T-helper 1 cell treated with Interleukin-12 subunit alpha and Interleukin-12 subunit beta and Interleukin-4 antibody, amounts not matched to agents 30 μg/mL and 1 μg/mL, for 36 hours (primary cell): ENCODE data around the gene PTPRE.
A peak's percentile ranks its signal among the peaks of the same experiment; 100 is the strongest.

Experiments used
- H3K27ac Mint-ChIP-seq: one replicate; pipeline ENCODE4 v1.8.0; 2021; ENCODE audit warnings: mild to moderate bottlenecking, mixed read lengths
- H3K27me3 Mint-ChIP-seq: one replicate; pipeline ENCODE4 v1.8.0; 2021; ENCODE audit warnings: low read depth, mixed read lengths
- H3K36me3 Mint-ChIP-seq: one replicate; pipeline ENCODE4 v1.8.0; 2021; ENCODE audit warnings: low read depth, mixed read lengths
- H3K4me1 Mint-ChIP-seq: one replicate; pipeline ENCODE4 v1.8.0; 2021; ENCODE audit warnings: low read depth, mixed read lengths
- H3K4me3 Mint-ChIP-seq: one replicate; pipeline ENCODE4 v1.8.0; 2021; ENCODE audit warnings: mild to moderate bottlenecking, moderate library complexity, mixed read lengths
- H3K9me3 Mint-ChIP-seq: one replicate; pipeline ENCODE4 v1.8.0; 2021; ENCODE audit warnings: mixed read lengths

The PTPRE gene

DNA sequence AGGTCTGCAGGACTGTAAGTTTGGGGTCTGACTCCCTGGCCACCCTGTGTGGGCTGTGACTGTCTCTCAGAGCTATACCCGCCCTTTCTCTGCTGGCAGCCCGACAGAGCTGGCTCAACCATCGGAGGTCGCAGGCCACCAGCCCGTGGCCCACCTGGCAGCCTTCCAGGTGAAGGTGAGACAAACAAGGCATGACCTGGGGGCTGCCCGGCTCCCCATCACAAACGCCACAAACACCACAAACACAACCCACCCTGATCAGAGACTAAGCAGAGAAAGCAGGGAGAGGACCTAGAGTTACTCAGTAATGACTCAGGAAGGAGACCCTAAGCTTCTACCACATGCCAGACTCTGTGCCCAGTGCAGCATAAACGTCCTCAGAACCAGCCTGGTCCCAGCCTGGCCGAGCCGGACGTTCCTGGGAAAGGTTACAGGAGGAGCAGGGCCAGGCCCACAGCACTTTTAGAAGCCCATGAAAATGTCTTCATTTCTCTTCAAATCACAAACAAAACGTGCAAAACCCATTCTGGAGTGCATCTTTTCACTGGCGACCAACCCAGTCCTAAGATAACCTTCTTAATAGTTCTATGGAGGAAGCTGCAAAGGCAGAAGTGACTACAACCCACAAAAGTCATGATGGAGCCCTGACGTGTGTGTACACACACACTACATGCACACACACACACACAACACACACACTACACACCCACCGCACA, 152.5 kb downstream of the PTPRE start:
- Mint-ChIP-seq H3K9me3 (no peaks in the 10 kb centered on the region), H3K27me3 (no peaks in the 10 kb centered on the region), H3K36me3 (peaks cover 40% of the 10 kb centered on the region), H3K27ac (peak overlapping the region; percentile 16), H3K4me1 (peaks cover 30% of the 10 kb centered on the region), H3K4me3 (no peak overlapping the region)

DNA sequence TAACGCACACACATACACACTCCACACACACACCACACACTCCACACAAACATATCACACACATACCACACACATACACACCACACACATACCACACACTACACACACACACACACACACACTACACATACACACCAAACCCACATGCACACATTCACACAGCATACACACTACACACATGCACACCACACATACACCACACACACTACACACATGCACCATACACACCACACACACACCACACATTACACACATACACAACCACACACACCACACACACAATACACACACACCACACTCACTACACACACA, 153.0 kb downstream of the PTPRE start:
- no peaks in the 10 kb centered on the region for H3K27me3 Mint-ChIP-seq
- H3K27ac Mint-ChIP-seq, result peak overlapping the region; percentile 16
- H3K4me3 Mint-ChIP-seq, result no peak overlapping the region
- H3K9me3 Mint-ChIP-seq, result no peaks in the 10 kb centered on the region
- H3K4me1 Mint-ChIP-seq, result peaks cover 35% of the 10 kb centered on the region
- peaks cover 42% of the 10 kb centered on the region for H3K36me3 Mint-ChIP-seq

DNA sequence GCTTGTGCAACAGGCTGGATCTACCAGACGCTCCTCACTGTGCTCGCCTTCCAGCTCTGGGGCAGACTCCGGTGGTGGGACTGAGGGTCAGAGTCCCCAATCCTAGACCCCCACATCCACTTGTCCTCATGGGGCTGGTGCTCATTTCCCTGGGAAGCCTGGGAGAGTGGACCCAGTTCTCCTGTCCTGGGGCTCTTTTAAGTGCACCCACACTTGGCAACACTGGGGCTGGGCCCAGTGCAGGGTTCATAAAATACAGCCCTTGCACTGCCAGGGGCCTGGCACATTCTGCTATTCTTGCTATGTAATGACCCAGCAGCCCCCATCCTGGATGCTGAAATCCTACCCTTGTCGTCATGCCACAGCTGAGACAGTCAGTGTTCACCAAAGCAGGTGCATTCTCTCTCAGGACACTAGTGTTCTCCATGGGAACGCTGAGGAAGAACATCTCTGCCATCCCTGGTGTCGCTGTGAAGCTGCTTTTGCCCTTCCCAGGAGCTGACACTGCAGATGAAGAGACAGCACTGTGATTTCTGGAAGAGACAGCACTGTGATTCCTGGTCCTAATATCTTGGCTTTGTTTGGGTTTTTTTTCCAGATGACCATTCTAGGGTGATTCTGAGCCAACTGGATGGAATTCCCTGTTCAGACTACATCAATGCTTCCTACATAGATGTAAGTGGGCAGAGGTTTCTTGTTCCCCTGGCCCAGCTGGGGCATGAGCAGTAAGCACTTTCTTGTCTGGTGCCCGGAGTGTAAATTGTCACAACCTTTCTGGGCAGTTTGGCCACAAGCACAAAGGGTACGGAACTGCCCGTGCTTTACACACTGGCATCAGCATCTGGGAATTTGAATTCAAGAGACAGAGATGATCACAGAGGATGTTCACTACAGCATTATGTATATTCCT, 153.7 kb downstream of the PTPRE start:
- H3K36me3 Mint-ChIP-seq, result peaks cover 42% of the 10 kb centered on the region
- H3K27me3 Mint-ChIP-seq, result no peaks in the 10 kb centered on the region
- H3K4me3 Mint-ChIP-seq, result no peak overlapping the region
- no peaks in the 10 kb centered on the region for H3K9me3 Mint-ChIP-seq
- H3K27ac Mint-ChIP-seq, result no peak overlapping the region
- H3K4me1 Mint-ChIP-seq, result peaks cover 42% of the 10 kb centered on the region

DNA sequence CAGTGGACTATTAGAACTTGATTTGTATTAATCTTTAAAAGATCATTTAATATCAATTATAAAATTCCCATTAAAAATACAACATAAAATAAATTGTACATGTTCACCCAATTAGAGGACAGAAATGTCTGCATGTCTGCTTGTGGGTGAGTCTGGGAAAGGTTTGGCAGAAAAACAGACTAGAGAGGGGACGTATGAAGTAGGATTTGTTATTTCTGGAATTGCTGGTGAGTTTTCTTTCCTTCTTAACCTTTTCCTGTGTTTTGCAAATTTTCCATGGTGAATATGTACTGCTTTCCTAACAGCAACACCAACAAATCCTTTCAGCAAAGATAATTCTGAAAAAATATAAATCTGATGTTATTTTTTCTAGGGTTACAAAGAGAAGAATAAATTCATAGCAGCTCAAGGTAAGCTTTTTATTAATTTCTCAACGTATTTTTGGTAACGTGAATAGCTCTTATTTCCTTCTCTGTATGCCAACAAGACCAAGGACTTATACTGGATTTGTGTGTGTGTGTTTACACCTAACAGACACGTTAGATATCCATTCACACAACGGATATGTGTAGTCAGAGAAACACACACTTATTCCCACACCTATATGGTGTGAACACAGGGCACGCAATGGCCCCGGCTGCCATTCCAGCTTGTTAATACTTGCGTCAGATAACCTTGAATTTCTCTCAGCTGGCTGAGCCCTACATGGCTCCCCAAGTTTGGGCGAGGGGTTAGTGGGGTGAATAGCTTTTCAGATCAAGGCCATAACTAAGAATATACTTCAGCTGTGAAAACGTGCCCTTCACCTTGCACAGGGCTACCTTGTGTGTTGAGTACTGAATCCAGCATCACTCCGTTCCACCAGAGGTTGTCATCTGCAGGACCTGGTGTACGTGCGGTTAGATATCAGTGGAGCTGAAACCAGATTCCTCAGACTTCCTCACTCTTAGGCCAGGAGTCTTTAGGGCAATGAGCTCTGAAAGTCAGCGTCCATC, 154.7 kb downstream of the PTPRE start:
- peaks cover 41% of the 10 kb centered on the region for H3K36me3 Mint-ChIP-seq
- H3K4me1 Mint-ChIP-seq, result peaks cover 44% of the 10 kb centered on the region
- H3K4me3 Mint-ChIP-seq, result no peak overlapping the region
- H3K9me3 Mint-ChIP-seq, result no peaks in the 10 kb centered on the region
- peak overlapping the region; percentile 91 for H3K27ac Mint-ChIP-seq
- H3K27me3 Mint-ChIP-seq, result no peaks in the 10 kb centered on the region

DNA sequence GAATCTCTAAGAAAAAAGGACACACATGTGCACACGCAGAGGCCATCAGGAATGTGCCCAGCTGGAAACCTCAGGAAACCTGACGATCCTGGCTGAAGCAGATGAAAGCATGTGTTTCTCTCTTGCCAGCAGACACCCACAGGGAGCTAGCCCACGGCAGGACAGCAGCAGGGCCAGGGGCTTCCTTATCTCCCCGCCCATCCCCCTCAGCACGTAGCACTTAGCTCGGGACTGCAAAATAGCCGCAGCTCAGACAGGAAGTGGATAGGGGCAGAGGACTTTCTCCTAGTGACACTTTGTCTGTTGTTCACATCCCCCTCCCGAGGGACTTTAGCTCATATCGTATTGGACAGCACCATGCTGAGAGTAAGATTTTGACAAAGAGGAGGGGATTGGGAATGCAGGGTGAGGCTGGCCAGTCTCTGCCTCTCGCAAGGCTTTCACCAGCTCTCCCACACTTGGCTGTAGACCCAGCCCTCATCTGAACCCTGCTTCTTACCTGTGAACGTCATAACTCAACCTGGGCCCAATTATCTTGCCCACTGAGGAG, 155.5 kb downstream of the PTPRE start:
- Mint-ChIP-seq H3K4me3 (peak overlapping the region; percentile 66), H3K36me3 (peaks cover 48% of the 10 kb centered on the region), H3K9me3 (no peaks in the 10 kb centered on the region), H3K27ac (peak overlapping the region; percentile 91), H3K27me3 (no peaks in the 10 kb centered on the region), H3K4me1 (peaks cover 51% of the 10 kb centered on the region)

DNA sequence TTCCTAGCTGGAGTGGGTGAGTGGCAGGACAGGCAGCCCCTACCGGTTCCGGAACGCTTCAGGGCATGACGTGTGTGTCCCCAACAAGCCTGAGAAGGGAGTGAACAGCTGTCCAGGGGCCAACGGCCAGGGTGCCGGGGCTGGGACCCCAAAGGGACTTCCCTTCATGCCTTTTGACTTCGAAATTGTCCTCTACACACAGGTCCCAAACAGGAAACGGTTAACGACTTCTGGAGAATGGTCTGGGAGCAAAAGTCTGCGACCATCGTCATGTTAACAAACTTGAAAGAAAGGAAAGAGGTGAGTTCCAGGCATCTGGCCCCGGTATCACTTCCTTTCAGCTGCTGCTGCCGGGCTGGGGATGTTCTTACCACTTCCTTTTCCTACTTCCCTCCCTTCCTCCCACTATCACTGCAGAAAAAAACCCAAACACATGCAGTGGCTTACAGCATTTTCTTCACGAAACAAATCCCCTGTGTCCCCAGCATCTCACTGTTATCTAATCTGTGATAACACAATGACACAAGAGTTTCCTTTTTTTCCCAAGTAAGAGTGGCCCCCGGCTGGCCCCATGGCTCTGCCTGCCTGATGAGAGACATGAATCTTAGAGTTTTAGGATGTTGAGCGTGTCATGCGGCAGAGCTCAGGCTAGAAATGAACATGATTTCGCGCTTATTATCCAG, 156.1 kb downstream of the PTPRE start:
- Mint-ChIP-seq H3K4me1 (peaks cover 51% of the 10 kb centered on the region), H3K27ac (peak overlapping the region; percentile 91), H3K4me3 (peak overlapping the region; percentile 66), H3K36me3 (peaks cover 47% of the 10 kb centered on the region), H3K9me3 (no peaks in the 10 kb centered on the region), H3K27me3 (no peaks in the 10 kb centered on the region)

DNA sequence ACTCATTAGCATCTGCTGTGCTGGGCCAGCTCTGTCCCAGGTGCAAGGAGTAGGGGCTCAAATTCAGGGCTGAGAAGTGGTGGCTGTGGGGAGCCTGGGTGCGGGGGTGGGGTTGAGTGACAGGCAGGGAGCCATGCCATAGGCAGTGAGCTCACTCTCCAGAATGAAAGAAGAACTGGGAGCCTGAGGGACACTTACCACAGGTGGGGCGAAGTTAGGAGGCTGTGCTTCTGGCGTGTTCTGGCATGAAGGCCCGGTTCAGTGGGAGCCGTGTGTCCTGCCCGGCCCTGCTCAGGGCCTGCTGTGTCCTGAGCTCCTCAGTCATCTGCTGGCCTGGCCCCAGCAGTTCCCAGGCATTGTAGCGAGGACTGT, 156.8 kb downstream of the PTPRE start:
- peaks cover 47% of the 10 kb centered on the region for H3K36me3 Mint-ChIP-seq
- no peaks in the 10 kb centered on the region for H3K27me3 Mint-ChIP-seq
- peaks cover 51% of the 10 kb centered on the region for H3K4me1 Mint-ChIP-seq
- peak overlapping the region; percentile 66 for H3K4me3 Mint-ChIP-seq
- peak overlapping the region; percentile 91 for H3K27ac Mint-ChIP-seq
- H3K9me3 Mint-ChIP-seq, result no peaks in the 10 kb centered on the region

DNA sequence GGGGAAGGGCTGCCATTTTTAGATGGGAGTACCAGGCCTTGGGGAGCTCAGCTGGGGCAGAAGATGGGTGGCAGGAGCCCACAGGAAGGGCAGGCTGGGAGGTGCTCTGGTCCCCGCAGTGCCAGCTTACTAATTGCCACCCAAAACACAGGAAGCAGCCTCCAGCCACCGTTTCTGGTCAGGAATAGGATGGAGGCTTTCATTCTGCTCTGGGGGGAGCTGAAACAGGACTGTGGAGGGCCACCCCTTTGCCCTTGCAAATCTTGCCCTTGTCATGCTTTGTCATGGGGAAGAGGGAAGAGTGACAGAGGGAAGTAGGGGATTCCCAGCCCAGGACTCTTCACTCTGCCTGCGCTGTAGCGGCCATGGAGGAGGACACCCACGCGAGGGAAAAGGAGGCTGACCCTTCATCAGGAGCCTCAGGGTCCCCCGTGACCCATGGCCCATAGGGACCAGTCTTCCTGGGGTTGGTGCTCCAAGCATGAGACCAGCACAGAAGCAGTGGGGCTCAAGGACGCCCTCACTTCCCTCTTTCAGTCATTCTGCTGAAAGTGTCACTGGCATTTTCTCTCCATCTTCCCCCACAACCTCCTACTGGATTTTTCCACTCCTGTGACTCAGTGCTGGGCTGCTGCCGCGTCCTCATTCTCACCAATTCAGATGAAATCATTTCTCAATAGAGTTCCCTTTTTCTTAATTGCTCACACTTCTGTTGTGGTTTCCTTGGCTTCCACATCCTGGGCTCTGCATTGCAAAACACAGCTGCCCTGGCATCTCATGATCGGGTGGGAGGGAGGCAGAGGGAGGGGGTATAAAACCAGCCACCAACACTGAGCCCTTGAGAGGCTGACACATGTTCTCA, 157.4 kb downstream of the PTPRE start:
- Mint-ChIP-seq H3K27me3 (no peaks in the 10 kb centered on the region), H3K4me3 (peak overlapping the region; percentile 75), H3K27ac (peak overlapping the region; percentile 91), H3K36me3 (peaks cover 50% of the 10 kb centered on the region), H3K9me3 (no peaks in the 10 kb centered on the region), H3K4me1 (peaks cover 53% of the 10 kb centered on the region)

DNA sequence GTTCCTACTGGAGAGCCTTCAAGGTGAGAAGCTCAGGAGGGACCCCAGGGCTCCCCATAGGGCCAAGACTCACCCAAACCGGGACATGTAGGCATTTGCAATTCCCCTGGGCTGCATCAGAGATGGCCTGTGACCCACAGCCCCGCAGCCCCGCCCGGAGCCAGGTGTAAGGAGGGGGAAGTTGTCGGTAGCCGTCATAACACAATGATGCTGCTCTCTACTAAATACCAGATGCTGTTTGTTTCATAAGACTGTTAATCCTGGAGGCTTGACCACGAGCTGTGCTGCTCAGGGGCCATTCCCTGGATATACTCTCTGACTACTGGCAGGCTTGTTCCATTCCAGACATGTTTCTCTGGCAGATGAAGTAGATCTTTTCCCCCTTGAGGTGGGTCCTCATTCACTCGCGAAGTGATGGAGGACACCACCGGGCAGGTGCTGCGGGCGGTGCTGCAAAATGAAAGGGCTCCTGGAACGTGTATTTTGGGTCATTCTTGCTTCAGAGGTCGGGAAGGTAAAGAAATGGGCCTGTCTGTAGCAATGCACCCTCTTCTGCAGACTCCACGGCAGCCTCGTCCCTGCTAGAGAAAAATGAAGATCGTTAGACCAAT, 158.2 kb downstream of the PTPRE start:
- Mint-ChIP-seq H3K9me3 (no peaks in the 10 kb centered on the region), H3K4me1 (peaks cover 55% of the 10 kb centered on the region), H3K27me3 (no peaks in the 10 kb centered on the region), H3K4me3 (peak overlapping the region; percentile 75), H3K36me3 (peaks cover 53% of the 10 kb centered on the region), H3K27ac (peak overlapping the region; percentile 91)

DNA sequence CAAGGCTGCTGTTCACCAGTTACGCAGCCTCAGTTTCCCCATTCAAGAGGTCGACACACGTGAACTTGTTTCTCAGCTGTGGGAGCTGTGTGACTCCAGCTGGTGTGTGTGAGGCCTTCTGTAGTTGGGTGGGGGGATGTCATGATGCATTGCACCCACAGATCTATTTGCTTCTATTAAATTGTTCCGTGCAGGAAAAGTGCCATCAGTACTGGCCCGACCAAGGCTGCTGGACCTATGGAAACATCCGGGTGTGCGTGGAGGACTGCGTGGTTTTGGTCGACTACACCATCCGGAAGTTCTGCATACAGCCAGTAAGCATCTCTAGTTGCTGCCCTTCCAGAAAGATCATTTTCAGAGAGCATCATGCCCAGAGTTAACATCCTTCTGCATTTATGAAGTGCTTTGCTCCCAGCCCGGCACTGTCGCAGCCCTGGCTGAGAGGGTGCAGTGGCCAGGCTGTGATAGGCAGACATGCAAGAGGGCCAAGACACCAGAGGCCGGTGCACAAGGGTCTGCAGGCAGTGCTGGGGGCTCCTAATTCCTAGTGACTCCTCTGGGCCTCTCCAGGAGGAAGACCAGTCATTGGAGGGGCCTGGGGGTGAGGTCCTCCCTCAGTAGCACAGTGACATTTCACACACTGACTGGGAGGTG, 159.1 kb downstream of the PTPRE start:
- H3K9me3 Mint-ChIP-seq, result no peaks in the 10 kb centered on the region
- H3K36me3 Mint-ChIP-seq, result peaks cover 54% of the 10 kb centered on the region
- peaks cover 55% of the 10 kb centered on the region for H3K4me1 Mint-ChIP-seq
- no peaks in the 10 kb centered on the region for H3K27me3 Mint-ChIP-seq
- no peak overlapping the region for H3K4me3 Mint-ChIP-seq
- H3K27ac Mint-ChIP-seq, result no peak overlapping the region

DNA sequence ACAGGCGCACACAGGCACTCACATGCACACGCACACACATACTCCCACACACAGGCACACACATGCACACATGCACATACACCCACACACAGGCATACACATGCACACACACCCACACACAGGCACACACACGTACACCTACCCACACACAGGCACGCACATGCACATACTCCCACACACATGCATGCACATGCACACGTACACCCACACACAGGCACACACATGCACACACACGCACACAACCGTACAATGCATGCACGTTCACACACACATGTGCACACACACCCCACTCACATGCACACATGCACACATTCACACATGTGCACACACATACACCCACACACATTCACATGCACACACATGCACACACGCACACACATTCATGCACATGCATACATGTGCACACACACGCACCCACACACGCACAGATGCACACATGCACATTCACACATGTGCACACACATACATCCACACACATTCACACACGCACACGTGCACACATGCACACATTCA, 160.0 kb downstream of the PTPRE start:
- H3K27ac Mint-ChIP-seq, result no peak overlapping the region
- peaks cover 57% of the 10 kb centered on the region for H3K36me3 Mint-ChIP-seq
- no peaks in the 10 kb centered on the region for H3K9me3 Mint-ChIP-seq
- no peak overlapping the region for H3K4me3 Mint-ChIP-seq
- H3K4me1 Mint-ChIP-seq, result peaks cover 53% of the 10 kb centered on the region
- H3K27me3 Mint-ChIP-seq, result no peaks in the 10 kb centered on the region

DNA sequence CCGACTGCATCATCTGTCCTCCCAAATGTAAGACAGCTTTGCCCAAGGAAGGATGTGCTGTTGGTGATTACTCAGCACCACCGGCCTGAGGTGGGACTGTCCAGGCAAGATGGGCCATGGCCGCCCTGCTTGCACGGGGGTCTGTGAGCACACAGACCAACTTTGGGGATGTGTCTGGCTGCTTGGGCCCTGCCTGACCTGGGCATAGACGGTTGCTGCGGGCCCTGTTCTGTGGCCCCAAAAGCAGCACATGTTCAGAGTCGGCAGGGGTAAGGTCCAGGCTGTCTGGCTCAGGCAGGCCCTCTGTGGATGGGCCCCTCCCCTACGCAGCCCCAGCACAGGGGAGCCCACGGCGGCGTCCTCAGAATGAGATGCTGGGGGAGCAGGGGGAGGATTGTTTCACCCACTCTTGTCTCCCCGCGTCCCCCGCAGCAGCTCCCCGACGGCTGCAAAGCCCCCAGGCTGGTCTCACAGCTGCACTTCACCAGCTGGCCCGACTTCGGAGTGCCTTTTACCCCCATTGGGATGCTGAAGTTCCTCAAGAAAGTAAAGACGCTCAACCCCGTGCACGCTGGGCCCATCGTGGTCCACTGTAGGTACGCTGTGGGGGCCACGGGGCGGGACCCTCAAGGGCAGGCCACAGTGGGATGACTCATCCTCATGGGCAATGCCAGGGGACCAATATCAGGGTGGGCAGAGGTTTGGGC, 160.9 kb downstream of the PTPRE start:
- peaks cover 59% of the 10 kb centered on the region for H3K36me3 Mint-ChIP-seq
- H3K27me3 Mint-ChIP-seq, result no peaks in the 10 kb centered on the region
- no peak overlapping the region for H3K27ac Mint-ChIP-seq
- no peak overlapping the region for H3K4me3 Mint-ChIP-seq
- H3K9me3 Mint-ChIP-seq, result no peaks in the 10 kb centered on the region
- peaks cover 44% of the 10 kb centered on the region for H3K4me1 Mint-ChIP-seq
